Caco-2 (cell line): Measurements from ENCODE around the gene NUSAP1. TPM values are rescaled to one million over a fixed set of nuclear protein-coding genes. Genes with fewer than 3 reads are reported as not detected.

Source experiments
- BruUV-seq: library from RNA; stranded (reverse); fragments of 400-500 nt; replicated peaks from 2 replicates; lab custom pipeline; 2021; lab: Mats Ljungman, UMichigan
- CTCF ChIA-PET: fragments of 300-600 bp; sonication (Branson Sonifier 250); formaldehyde crosslinking; loops from one replicate; lab custom pipeline; 2022; ENCODE audit warnings: antibody characterized with exemption; lab: Charles Lee
- POLR2A ChIA-PET: fragments of 300-600 bp; sonication (Branson Sonifier 250); formaldehyde crosslinking; loops from one replicate; lab custom pipeline; 2022; ENCODE audit warnings: antibody characterized with exemption; lab: Charles Lee
- DNase-seq, 2 experiments: peaks; one replicate each; pipeline versions ENCODE4 v3.0.0 to v3.0.0-alpha.2; 2020 to 2022
- H3K27me3 ChIP-seq: replicated peaks from 2 replicates; pipeline ENCODE4 v1.6.0; 2011; ENCODE audit warnings: low read length; ENCODE audit not compliant: control insufficient read depth, insufficient read depth
- H3K36me3 ChIP-seq: 2 replicates; pipeline ENCODE4 v1.5.1; 2011; ENCODE audit warnings: low read length; ENCODE audit not compliant: control insufficient read depth, insufficient read depth
- H3K4me1 ChIP-seq: fragments of 250-450 bp; sonication (Bioruptor Pico); 2 replicates; pipeline ENCODE4 v1.5.1; 2020; ENCODE audit warnings: mild to moderate bottlenecking
- H3K4me3 ChIP-seq: 2 replicates; pipeline ENCODE4 v1.5.1; 2011; ENCODE audit warnings: low read depth, mild to moderate bottlenecking, control low read depth, low read length
- H3K9me3 ChIP-seq: fragments of 250-450 bp; sonication (Bioruptor Pico); 2 replicates; pipeline ENCODE4 v1.5.1; 2020; ENCODE audit warnings: mild to moderate bottlenecking, moderate library complexity
- H3K27ac Mint-ChIP-seq: one replicate; pipeline ENCODE4 v1.8.0; 2022; ENCODE audit warnings: mixed read lengths; ENCODE audit not compliant: unreplicated experiment
- H3K27me3 Mint-ChIP-seq: one replicate; pipeline ENCODE4 v1.8.0; 2022; ENCODE audit warnings: mixed read lengths; ENCODE audit not compliant: insufficient read depth, unreplicated experiment
- H3K36me3 Mint-ChIP-seq: one replicate; pipeline ENCODE4 v1.8.0; 2022; ENCODE audit warnings: mild to moderate bottlenecking, mixed read lengths; ENCODE audit not compliant: insufficient read depth, unreplicated experiment
- H3K4me1 Mint-ChIP-seq: one replicate; pipeline ENCODE4 v1.8.0; 2022; ENCODE audit warnings: low read depth, mixed read lengths; ENCODE audit not compliant: unreplicated experiment
- H3K4me3 Mint-ChIP-seq: one replicate; pipeline ENCODE4 v1.8.0; 2022; ENCODE audit warnings: mild to moderate bottlenecking, moderate library complexity, mixed read lengths; ENCODE audit not compliant: unreplicated experiment
- H3K9me3 Mint-ChIP-seq: one replicate; pipeline ENCODE4 v1.8.0; 2022; ENCODE audit warnings: mixed read lengths; ENCODE audit not compliant: unreplicated experiment
- CTCF ChIP-seq, 2 experiments: fragments of 200-600 bp in 1 of 2; IDR thresholded peaks; 1 replicate in 1 of 2; 2 replicates in 1 of 2; pipeline versions ENCODE4 v1.5.1 to v1.8.0; 2011 to 2022; ENCODE audit warnings: antibody characterized with exemption in 1 of 2, control low read depth in 1 of 2, inconsistent platforms in 1 of 2, low read depth in 1 of 2, low read length in 1 of 2, mild to moderate bottlenecking in 1 of 2, moderate library complexity in 1 of 2; ENCODE audit not compliant: insufficient read depth in 1 of 2, severe bottlenecking in 1 of 2, unreplicated experiment in 1 of 2
- intact Hi-C: fragments of 100-400 bp; cut with micrococcal nuclease; formaldehyde crosslinking; loops from one replicate; pipeline ENCODE4 v1.10.0; 2022; ENCODE audit not compliant: unreplicated experiment
- total RNA-seq: library from RNA; stranded (reverse); gene quantifications from 2 replicates; pipeline ENCODE4 v1.2.3, GENCODE V29; 2022

The NUSAP1 gene
- total RNA-seq, 1 experiment from 2014 or later, result 106 TPM

DNA sequence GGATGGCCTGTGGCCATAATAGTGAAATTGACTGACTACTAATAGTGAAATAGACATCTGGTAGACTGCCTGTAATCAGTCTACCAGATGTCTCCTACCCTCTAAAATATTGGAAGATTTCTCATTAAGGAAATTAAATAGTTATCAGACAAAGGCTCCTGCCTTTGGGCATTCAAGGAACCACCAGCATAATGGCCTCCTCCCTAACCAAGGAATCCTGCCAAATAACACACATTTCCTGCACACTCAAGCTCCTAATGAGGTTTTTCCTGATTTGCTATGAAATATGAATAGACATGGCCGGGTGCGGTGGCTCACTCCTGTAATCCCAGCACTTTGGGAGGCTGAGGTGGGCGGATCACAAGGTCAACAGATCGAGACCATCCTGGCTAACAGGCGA is 14.6 kb downstream of the NUSAP1 start:
- Histone ChIP-seq H3K9me3 (no peaks in the 10 kb centered on the region), H3K4me3 (no peak overlapping the region), H3K27me3 (no peaks in the 10 kb centered on the region), H3K4me1 (no peaks in the 10 kb centered on the region), H3K36me3 (peaks cover 2% of the 10 kb centered on the region; the same call in 1 of the 2 replicates)
- intact Hi-C loops, result no loop called here
- DNase-seq, result no peak
- no peaks in the 10 kb centered on the region for H3K27me3 Mint-ChIP-seq
- TF ChIP-seq CTCF (IDR thresholded peaks at IDR 0.05; ENCODE audit: insufficient read depth in 1 of 2, low read depth in 1 of 2, low read length in 1 of 2, severe bottlenecking in 1 of 2, unreplicated experiment in 1 of 2), result no peak
- POLR2A ChIA-PET, result no interaction called here
- CTCF ChIA-PET, result no interaction called here
- H3K36me3 Mint-ChIP-seq, result peaks cover 94% of the 10 kb centered on the region
- H3K27ac Mint-ChIP-seq, result no peak overlapping the region
- peaks cover 7% of the 10 kb centered on the region for H3K4me1 Mint-ChIP-seq
- no peak overlapping the region for H3K4me3 Mint-ChIP-seq
- no TSS peak for BruUV-seq
- no peaks in the 10 kb centered on the region for H3K9me3 Mint-ChIP-seq

DNA sequence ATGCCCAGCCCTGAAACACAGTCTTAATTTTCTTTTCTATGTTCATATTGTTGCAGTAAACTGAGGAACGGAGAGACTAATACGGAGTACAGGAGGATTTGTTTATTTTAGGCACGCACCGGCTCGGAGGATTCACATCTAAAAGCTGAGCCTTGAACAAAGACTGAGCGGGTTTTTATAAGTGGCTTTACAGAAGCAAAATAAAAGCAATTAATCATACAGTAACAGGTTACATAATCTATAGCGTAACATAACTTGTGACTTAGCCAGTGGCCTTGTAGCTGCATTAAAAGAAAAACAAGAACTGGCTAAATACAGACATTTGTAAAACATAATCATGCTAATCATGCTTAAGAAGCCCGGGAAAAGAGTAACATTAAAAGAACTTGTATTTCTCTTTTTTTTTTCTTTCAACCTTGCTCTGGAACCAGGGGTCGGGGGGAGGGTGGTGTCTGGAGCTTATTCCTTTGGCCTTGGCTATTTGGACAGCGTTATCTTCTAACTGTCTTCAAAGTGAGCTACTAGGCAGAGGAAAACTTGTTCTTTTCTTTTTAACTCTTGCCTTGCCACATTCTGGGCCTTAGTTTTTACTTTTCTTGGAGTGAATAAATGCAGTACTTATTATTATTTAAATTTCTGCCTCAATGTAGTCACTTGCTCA is 17.5 kb downstream of the NUSAP1 start:
- POLR2A ChIA-PET, result no interaction called here
- H3K36me3 ChIP-seq, result peaks cover 2% of the 10 kb centered on the region; the same call in 1 of the 2 replicates
- Mint-ChIP-seq H3K36me3 (peaks cover 93% of the 10 kb centered on the region), H3K9me3 (no peaks in the 10 kb centered on the region), H3K27me3 (no peaks in the 10 kb centered on the region), H3K27ac (no peak overlapping the region), H3K4me1 (peaks cover 7% of the 10 kb centered on the region), H3K4me3 (no peak overlapping the region)
- H3K27me3 ChIP-seq, result no peaks in the 10 kb centered on the region
- no peak for DNase-seq
- H3K4me3 ChIP-seq, result no peak overlapping the region
- no peaks in the 10 kb centered on the region for H3K4me1 ChIP-seq
- intact Hi-C loops, result no loop called here
- no peak for TF ChIP-seq CTCF (IDR thresholded peaks at IDR 0.05; ENCODE audit: insufficient read depth in 1 of 2, low read depth in 1 of 2, low read length in 1 of 2, severe bottlenecking in 1 of 2, unreplicated experiment in 1 of 2)
- no peaks in the 10 kb centered on the region for H3K9me3 ChIP-seq
- TSS peak; percentile 12 for BruUV-seq
- CTCF ChIA-PET, result no interaction called here

DNA sequence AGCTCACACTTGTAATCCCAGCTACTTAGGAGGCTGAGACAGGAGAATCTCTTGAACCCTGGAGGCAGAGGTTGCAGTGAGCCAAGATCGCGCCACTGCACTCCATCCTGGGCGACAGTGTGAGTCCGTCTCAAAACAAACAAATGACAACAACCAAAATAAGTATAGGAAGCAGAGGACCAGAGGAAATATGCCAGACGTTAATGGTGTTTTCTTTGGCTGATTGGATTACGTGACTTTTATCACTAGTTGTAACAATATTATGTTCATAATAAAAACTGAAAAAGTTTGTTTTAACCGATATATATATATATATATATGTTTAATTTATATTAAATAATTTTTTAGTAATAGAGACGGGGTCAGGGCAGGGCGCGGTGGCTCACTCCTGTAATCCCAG is 21.7 kb downstream of the NUSAP1 start:
- BruUV-seq, result no TSS peak
- no peaks in the 10 kb centered on the region for H3K27me3 Mint-ChIP-seq
- H3K27me3 ChIP-seq, result no peaks in the 10 kb centered on the region
- H3K9me3 ChIP-seq, result no peaks in the 10 kb centered on the region
- peaks cover 88% of the 10 kb centered on the region for H3K36me3 Mint-ChIP-seq
- no peak for TF ChIP-seq CTCF (IDR thresholded peaks at IDR 0.05; ENCODE audit: insufficient read depth in 1 of 2, low read depth in 1 of 2, low read length in 1 of 2, severe bottlenecking in 1 of 2, unreplicated experiment in 1 of 2)
- no peak for DNase-seq
- peaks cover 7% of the 10 kb centered on the region for H3K4me1 Mint-ChIP-seq
- H3K4me3 ChIP-seq, result no peak overlapping the region
- CTCF ChIA-PET, result no interaction called here
- no peaks in the 10 kb centered on the region for H3K4me1 ChIP-seq
- no peaks in the 10 kb centered on the region for H3K9me3 Mint-ChIP-seq
- H3K4me3 Mint-ChIP-seq, result no peak overlapping the region
- POLR2A ChIA-PET, result no interaction called here
- H3K36me3 ChIP-seq, result peaks cover 2% of the 10 kb centered on the region; the same call in 1 of the 2 replicates
- intact Hi-C loops, result no loop called here
- H3K27ac Mint-ChIP-seq, result no peak overlapping the region
